HepG2 (cell line): Measurements from ENCODE around the gene METTL25. TPM values are rescaled to one million over a fixed set of nuclear protein-coding genes. Genes with fewer than 3 reads are reported as not detected.
A peak's percentile ranks its signal among the peaks of the same experiment; 100 is the strongest.

Experiments
- ATAD3A ChIP-seq: sonication (generic); formaldehyde crosslinking; IDR thresholded peaks from 2 replicates; pipeline ENCODE4 v1.4.0; 2020; ENCODE audit warnings: missing genetic modification reagents
- ATF2 ChIP-seq: sonication (generic); formaldehyde crosslinking; IDR thresholded peaks from 2 replicates; pipeline ENCODE4 v1.4.0; 2020; ENCODE audit warnings: missing genetic modification reagents
- KIAA2018 ChIP-seq: sonication (generic); formaldehyde crosslinking; IDR thresholded peaks from 2 replicates; pipeline ENCODE4 v1.5.0; 2020; ENCODE audit warnings: mild to moderate bottlenecking, missing genetic modification reagents, borderline replicate concordance
- MXI1 ChIP-seq: IDR thresholded peaks from 3 replicates; pipeline ENCODE4 v1.6.1; 2012; ENCODE audit warnings: low read depth, low read length, inconsistent platforms, borderline replicate concordance
- PTBP1 ChIP-seq: fragments of 200-400 bp; formaldehyde crosslinking; IDR thresholded peaks from 2 replicates; pipeline ENCODE4 v1.6.1; 2018; ENCODE audit warnings: low read length, low read depth; ENCODE audit not compliant: poor library complexity, severe bottlenecking
- TFDP2 ChIP-seq: sonication (generic); formaldehyde crosslinking; IDR thresholded peaks from 2 replicates; pipeline ENCODE4 v1.4.0; 2020; ENCODE audit warnings: missing genetic modification reagents
- TOPORS ChIP-seq: sonication (generic); formaldehyde crosslinking; IDR thresholded peaks from 2 replicates; pipeline ENCODE4 v1.8.0; 2023; ENCODE audit warnings: mild to moderate bottlenecking, missing genetic modification reagents
- ZFP36 ChIP-seq: fragments of 150-350 bp; IDR thresholded peaks from 2 replicates; pipeline ENCODE4 v1.6.1; 2018; ENCODE audit warnings: borderline replicate concordance, low read length, low read depth; ENCODE audit not compliant: partially characterized antibody
- ZFX ChIP-seq: sonication (generic); formaldehyde crosslinking; IDR thresholded peaks from 2 replicates; pipeline ENCODE4 v1.4.0; 2020; ENCODE audit warnings: mild to moderate bottlenecking, low read depth, missing genetic modification reagents, moderate library complexity
- polyA plus RNA-seq, 8 experiments: library from polyadenylated mRNA; depleted of rRNA in 3 of 8; stranded (reverse) in 7 of 8; unstranded in 1 of 8; fragments of >200 nt; fragmentation: Illumina TruSeq in 4 of 8; extraction: Trizol in 4 of 8; gene quantifications; 2 replicates each; pipeline versions ENCODE4 v1.2.1 to v1.2.3, GENCODE V29; 2011 to 2016; ENCODE audit warnings: low read depth in 4 of 8, missing spikeins in 1 of 8, mixed read lengths in 1 of 8; ENCODE audit not compliant: insufficient read depth in 1 of 8
- total RNA-seq, 5 experiments: library from RNA; depleted of rRNA; stranded (reverse); fragments of >200 nt; fragmentation: Illumina TruSeq; extraction: Trizol; gene quantifications; 2 replicates each; pipeline ENCODE4 v1.2.3, GENCODE V29; 2016; ENCODE audit warnings: low read depth in 1 of 5
- TF ChIP-seq, protein P1 (sequence below): sonication (generic); formaldehyde crosslinking; IDR thresholded peaks from 2 replicates; pipeline ENCODE4 v1.4.0; 2020; ENCODE audit warnings: missing genetic modification reagents, mild to moderate bottlenecking, borderline replicate concordance

Gene METTL25
- total and polyA plus RNA-seq, 2 of the 13 experiments (the other 11 are each of a cell fraction or from before 2014, with no cell fraction given): 2.2 to 7.8 TPM

- TF ChIP-seq KIAA2018 (CRISPR knock-in tag) (no peak), PTBP1 (no peak), ZFP36 (peak; percentile 45), ATF2 (CRISPR knock-in tag) (peak; percentile 92), ZFX (CRISPR knock-in tag) (peak; percentile 92), ATAD3A (CRISPR knock-in tag) (no peak), MXI1 (peak; percentile 54; the same call in 1 of the 3 replicates), TFDP2 (peak; percentile 80), TOPORS (CRISPR knock-in tag) (no peak; the same call in 1 of the 2 replicates)
- TF ChIP-seq, protein P1, sequence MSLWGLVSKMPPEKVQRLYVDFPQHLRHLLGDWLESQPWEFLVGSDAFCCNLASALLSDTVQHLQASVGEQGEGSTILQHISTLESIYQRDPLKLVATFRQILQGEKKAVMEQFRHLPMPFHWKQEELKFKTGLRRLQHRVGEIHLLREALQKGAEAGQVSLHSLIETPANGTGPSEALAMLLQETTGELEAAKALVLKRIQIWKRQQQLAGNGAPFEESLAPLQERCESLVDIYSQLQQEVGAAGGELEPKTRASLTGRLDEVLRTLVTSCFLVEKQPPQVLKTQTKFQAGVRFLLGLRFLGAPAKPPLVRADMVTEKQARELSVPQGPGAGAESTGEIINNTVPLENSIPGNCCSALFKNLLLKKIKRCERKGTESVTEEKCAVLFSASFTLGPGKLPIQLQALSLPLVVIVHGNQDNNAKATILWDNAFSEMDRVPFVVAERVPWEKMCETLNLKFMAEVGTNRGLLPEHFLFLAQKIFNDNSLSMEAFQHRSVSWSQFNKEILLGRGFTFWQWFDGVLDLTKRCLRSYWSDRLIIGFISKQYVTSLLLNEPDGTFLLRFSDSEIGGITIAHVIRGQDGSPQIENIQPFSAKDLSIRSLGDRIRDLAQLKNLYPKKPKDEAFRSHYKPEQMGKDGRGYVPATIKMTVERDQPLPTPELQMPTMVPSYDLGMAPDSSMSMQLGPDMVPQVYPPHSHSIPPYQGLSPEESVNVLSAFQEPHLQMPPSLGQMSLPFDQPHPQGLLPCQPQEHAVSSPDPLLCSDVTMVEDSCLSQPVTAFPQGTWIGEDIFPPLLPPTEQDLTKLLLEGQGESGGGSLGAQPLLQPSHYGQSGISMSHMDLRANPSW (CRISPR knock-in tag): peak; percentile 80; the same call in 1 of the 2 replicates
Measured at GRCh38 chr12:82358200-82359114, at the start of gene METTL25, which contains the start of gene CCDC59 (continued).
